ENCODE results near the gene PHLDB1.

Gene PHLDB1

DNA sequence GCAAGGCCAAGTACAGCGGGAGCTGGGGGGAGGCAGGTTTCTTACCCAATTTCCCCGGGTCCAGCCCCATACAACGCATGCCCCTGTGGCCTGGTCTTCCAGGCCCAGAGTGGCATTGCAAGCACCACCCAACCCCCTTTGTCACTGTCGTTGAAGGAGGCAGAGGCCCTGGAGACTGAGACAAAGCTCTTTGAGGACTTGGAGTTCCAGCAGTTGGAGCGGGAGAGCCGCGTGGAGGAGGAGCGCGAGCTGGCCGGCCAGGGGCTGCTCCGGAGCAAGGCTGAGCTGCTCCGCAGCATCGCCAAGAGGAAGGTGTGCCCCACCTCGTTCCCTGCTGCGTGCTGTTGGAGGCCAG lies 27.8 kb downstream of the PHLDB1 start:
- H3K27me3 ChIP-seq (ENCODE audit: insufficient read depth, low read length) = 0 out of 2 replicates have a peak, but pooled peaks cover 3% of the 10 kb centered on the region
- no peaks in the 10 kb centered on the region for H3K36me3 ChIP-seq (ENCODE audit: insufficient read depth, low read length)
- H3K79me2 ChIP-seq (ENCODE audit: insufficient read depth, low read length) = no peaks in the 10 kb centered on the region
- no peak overlapping the region for H3K27ac ChIP-seq (ENCODE audit: low read depth, low read length, poor library complexity, severe bottlenecking)
- no peak for TF ChIP-seq EZH2 (IDR thresholded peaks at IDR 0.05; ENCODE audit: borderline replicate concordance, low read length)
- TF ChIP-seq, protein P1, sequence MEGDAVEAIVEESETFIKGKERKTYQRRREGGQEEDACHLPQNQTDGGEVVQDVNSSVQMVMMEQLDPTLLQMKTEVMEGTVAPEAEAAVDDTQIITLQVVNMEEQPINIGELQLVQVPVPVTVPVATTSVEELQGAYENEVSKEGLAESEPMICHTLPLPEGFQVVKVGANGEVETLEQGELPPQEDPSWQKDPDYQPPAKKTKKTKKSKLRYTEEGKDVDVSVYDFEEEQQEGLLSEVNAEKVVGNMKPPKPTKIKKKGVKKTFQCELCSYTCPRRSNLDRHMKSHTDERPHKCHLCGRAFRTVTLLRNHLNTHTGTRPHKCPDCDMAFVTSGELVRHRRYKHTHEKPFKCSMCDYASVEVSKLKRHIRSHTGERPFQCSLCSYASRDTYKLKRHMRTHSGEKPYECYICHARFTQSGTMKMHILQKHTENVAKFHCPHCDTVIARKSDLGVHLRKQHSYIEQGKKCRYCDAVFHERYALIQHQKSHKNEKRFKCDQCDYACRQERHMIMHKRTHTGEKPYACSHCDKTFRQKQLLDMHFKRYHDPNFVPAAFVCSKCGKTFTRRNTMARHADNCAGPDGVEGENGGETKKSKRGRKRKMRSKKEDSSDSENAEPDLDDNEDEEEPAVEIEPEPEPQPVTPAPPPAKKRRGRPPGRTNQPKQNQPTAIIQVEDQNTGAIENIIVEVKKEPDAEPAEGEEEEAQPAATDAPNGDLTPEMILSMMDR (IDR thresholded peaks at IDR 0.05; ENCODE audit: low read length) = no peak
- H4K20me1 ChIP-seq (ENCODE audit: insufficient read depth, low read length) = no peaks in the 10 kb centered on the region
- H3K4me3 ChIP-seq (ENCODE audit: low read depth, low read length, poor library complexity, severe bottlenecking) = no peak overlapping the region
- no peaks in the 10 kb centered on the region for H3K9me3 ChIP-seq (ENCODE audit: low read length)
- no peak overlapping the region for H3K9ac ChIP-seq (ENCODE audit: low read length)
- H3F3A ChIP-seq (ENCODE audit: insufficient read depth, low read length) = no peaks in the 10 kb centered on the region
- no peaks in the 10 kb centered on the region for H3K4me1 ChIP-seq (ENCODE audit: insufficient read depth, low read length, severe bottlenecking)
- no peak overlapping the region for H2AFZ ChIP-seq (ENCODE audit: low read length)
- no peak overlapping the region for H3K4me2 ChIP-seq (ENCODE audit: low read length)
- H3K9me2 ChIP-seq (ENCODE audit: low read depth, low read length) = no peaks in the 10 kb centered on the region

DNA sequence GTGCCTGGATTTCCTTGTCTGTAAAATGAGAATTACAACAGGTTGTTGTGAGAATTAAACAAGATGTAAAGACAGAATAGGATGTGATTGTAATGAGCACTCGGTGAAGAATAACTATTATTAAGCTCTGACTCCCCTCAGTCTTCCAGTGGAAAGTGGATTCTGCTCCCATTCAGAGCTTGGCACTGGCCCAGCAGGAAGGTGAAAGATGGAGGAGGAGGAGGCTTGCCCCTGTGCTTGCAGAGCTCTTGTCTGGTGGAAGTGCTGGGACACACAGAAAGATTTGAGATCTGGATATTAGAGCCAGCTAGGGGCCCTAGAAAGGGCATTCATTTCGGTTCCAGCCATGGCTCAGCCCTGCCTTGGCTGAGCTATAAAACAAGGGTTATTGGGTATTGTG lies 28.2 kb downstream of the PHLDB1 start:
- Histone ChIP-seq H2AFZ (ENCODE audit: low read length) (no peak overlapping the region), H3K79me2 (ENCODE audit: insufficient read depth, low read length) (no peaks in the 10 kb centered on the region), H3K9me3 (ENCODE audit: low read length) (no peaks in the 10 kb centered on the region), H3K36me3 (ENCODE audit: insufficient read depth, low read length) (no peaks in the 10 kb centered on the region), H3K4me1 (ENCODE audit: insufficient read depth, low read length, severe bottlenecking) (no peaks in the 10 kb centered on the region), H4K20me1 (ENCODE audit: insufficient read depth, low read length) (no peaks in the 10 kb centered on the region), H3K4me2 (ENCODE audit: low read length) (no peak overlapping the region), H3K27me3 (ENCODE audit: insufficient read depth, low read length) (0 out of 2 replicates have a peak, but pooled peaks cover 3% of the 10 kb centered on the region), H3K4me3 (ENCODE audit: low read depth, low read length, poor library complexity, severe bottlenecking) (no peak overlapping the region), H3K9ac (ENCODE audit: low read length) (no peak overlapping the region), H3F3A (ENCODE audit: insufficient read depth, low read length) (no peaks in the 10 kb centered on the region), H3K9me2 (ENCODE audit: low read depth, low read length) (no peaks in the 10 kb centered on the region), H3K27ac (ENCODE audit: low read depth, low read length, poor library complexity, severe bottlenecking) (no peak overlapping the region)
- TF ChIP-seq, protein P1 (IDR thresholded peaks at IDR 0.05; ENCODE audit: low read length) = no peak
- TF ChIP-seq EZH2 (IDR thresholded peaks at IDR 0.05; ENCODE audit: borderline replicate concordance, low read length) = no peak

DNA sequence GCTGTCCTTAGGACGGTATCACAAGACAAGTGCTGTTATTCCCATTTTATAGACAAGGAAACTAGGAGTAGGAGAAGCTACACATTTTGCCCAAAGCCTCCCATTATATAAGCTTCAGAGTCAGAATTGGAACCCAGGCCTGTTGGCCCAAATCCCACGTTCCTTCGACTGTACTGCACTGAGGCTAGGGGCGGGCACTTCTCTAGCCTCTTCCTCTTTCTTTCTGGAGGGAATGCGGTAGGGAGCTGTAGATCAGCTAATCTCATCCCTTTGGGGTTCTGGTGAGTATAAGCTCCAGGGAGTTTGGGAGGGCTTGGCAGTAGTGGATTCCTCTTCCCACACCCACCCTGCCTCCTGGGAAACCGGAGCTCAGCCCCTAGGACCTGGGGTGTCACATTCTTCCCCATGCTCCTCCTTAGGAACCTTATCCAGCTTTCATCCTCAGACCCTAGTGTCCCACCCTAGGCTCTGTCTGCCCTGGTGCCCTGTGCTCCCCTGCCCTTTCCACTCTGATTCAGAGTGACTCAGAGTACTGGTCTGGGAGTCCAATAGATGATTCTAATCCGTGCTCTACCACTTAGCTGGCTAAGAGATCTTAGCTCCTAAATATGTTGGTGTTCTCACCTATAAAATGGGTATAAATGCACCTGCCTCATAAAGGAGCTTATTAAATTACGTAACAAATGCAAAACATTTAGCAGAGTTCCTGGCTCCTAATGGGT lies 29.3 kb downstream of the PHLDB1 start:
- Histone ChIP-seq H3K27ac (ENCODE audit: low read depth, low read length, poor library complexity, severe bottlenecking) (no peak overlapping the region), H4K20me1 (ENCODE audit: insufficient read depth, low read length) (no peaks in the 10 kb centered on the region), H3K27me3 (ENCODE audit: insufficient read depth, low read length) (no peaks in the 10 kb centered on the region), H3K9me2 (ENCODE audit: low read depth, low read length) (no peaks in the 10 kb centered on the region), H3K4me2 (ENCODE audit: low read length) (no peak overlapping the region), H2AFZ (ENCODE audit: low read length) (no peak overlapping the region), H3K79me2 (ENCODE audit: insufficient read depth, low read length) (no peaks in the 10 kb centered on the region), H3K36me3 (ENCODE audit: insufficient read depth, low read length) (no peaks in the 10 kb centered on the region), H3K9ac (ENCODE audit: low read length) (no peak overlapping the region), H3K9me3 (ENCODE audit: low read length) (no peaks in the 10 kb centered on the region), H3K4me3 (ENCODE audit: low read depth, low read length, poor library complexity, severe bottlenecking) (no peak overlapping the region), H3F3A (ENCODE audit: insufficient read depth, low read length) (no peaks in the 10 kb centered on the region), H3K4me1 (ENCODE audit: insufficient read depth, low read length, severe bottlenecking) (peaks cover 6% of the 10 kb centered on the region)
- TF ChIP-seq, protein P1 (IDR thresholded peaks at IDR 0.05; ENCODE audit: low read length) = no peak

Measured in OCI-LY1 (cell line).